Nephron (organoid): ENCODE measurements around the gene VPS13D.
A peak's percentile ranks its signal among the peaks of the same experiment; 100 is the strongest.

Experiments used
- H3K27ac Mint-ChIP-seq, 3 experiments: 2 replicates each; pipeline ENCODE4 v1.8.0; 2020; ENCODE audit warnings: mixed read lengths in 3 of 3, mild to moderate bottlenecking in 2 of 3, moderate library complexity in 1 of 3
- H3K27me3 Mint-ChIP-seq: 2 replicates; pipeline ENCODE4 v1.8.0; 2021; ENCODE audit warnings: low read depth, mild to moderate bottlenecking, moderate library complexity, mixed read lengths
- H3K36me3 Mint-ChIP-seq: 2 replicates; pipeline ENCODE4 v1.8.0; 2020; ENCODE audit warnings: low read depth, mixed read lengths
- H3K4me1 Mint-ChIP-seq: 2 replicates; pipeline ENCODE4 v1.8.0; 2020; ENCODE audit warnings: mixed read lengths
- H3K4me3 Mint-ChIP-seq, 3 experiments: 2 replicates each; pipeline ENCODE4 v1.8.0; 2020; ENCODE audit warnings: mild to moderate bottlenecking in 3 of 3, mixed read lengths in 3 of 3, moderate library complexity in 2 of 3
- H3K9me3 Mint-ChIP-seq: 2 replicates; pipeline ENCODE4 v1.8.0; 2020; ENCODE audit warnings: mixed read lengths
- TF ChIP-seq, protein P1 (sequence below), 3 experiments: fragments of 200-600 bp; sonication (generic); IDR thresholded peaks; one replicate each; pipeline ENCODE4 v1.5.0; 2021; ENCODE audit warnings: antibody characterized with exemption in 3 of 3; ENCODE audit not compliant: unreplicated experiment in 3 of 3

Gene VPS13D

GRCh38 chr1:12436345-12436658, 206.5 kb downstream of the VPS13D start:
- Mint-ChIP-seq H3K27me3 (no peaks in the 10 kb centered on the region), H3K4me1 (peaks cover 62% of the 10 kb centered on the region), H3K27ac (peak overlapping the region; percentile 93 to 97 (median 96)), H3K9me3 (no peaks in the 10 kb centered on the region), H3K4me3 (no peak overlapping the region), H3K36me3 (peaks cover 34% of the 10 kb centered on the region)
- TF ChIP-seq, protein P1, sequence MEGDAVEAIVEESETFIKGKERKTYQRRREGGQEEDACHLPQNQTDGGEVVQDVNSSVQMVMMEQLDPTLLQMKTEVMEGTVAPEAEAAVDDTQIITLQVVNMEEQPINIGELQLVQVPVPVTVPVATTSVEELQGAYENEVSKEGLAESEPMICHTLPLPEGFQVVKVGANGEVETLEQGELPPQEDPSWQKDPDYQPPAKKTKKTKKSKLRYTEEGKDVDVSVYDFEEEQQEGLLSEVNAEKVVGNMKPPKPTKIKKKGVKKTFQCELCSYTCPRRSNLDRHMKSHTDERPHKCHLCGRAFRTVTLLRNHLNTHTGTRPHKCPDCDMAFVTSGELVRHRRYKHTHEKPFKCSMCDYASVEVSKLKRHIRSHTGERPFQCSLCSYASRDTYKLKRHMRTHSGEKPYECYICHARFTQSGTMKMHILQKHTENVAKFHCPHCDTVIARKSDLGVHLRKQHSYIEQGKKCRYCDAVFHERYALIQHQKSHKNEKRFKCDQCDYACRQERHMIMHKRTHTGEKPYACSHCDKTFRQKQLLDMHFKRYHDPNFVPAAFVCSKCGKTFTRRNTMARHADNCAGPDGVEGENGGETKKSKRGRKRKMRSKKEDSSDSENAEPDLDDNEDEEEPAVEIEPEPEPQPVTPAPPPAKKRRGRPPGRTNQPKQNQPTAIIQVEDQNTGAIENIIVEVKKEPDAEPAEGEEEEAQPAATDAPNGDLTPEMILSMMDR (IDR thresholded peaks at IDR 0.05; ENCODE audit: unreplicated experiment in 3 of 3): no peak

- H3K4me1 Mint-ChIP-seq: peaks cover 61% of the 10 kb centered on the region
- TF ChIP-seq, protein P1 (IDR thresholded peaks at IDR 0.05; ENCODE audit: unreplicated experiment in 3 of 3): no peak
- H3K27me3 Mint-ChIP-seq: no peaks in the 10 kb centered on the region
- H3K4me3 Mint-ChIP-seq: no peak overlapping the region
- H3K27ac Mint-ChIP-seq: peak overlapping the region; percentile 61 to 97 (median 96)
- H3K36me3 Mint-ChIP-seq: peaks cover 34% of the 10 kb centered on the region
- no peaks in the 10 kb centered on the region for H3K9me3 Mint-ChIP-seq
Measured at GRCh38 chr1:12436817-12437599, 207.2 kb downstream of the VPS13D start.

- TF ChIP-seq, protein P1 (IDR thresholded peaks at IDR 0.05; ENCODE audit: unreplicated experiment in 3 of 3): no peak
- H3K4me3 Mint-ChIP-seq: no peak overlapping the region
- no peaks in the 10 kb centered on the region for H3K27me3 Mint-ChIP-seq
- H3K4me1 Mint-ChIP-seq: peaks cover 61% of the 10 kb centered on the region
- peak overlapping the region in 2 of 3 experiments; percentile 53 to 78 for H3K27ac Mint-ChIP-seq
- no peaks in the 10 kb centered on the region for H3K9me3 Mint-ChIP-seq
- peaks cover 34% of the 10 kb centered on the region for H3K36me3 Mint-ChIP-seq
Measured at GRCh38 chr1:12437629-12438028, 207.8 kb downstream of the VPS13D start.

DNA sequence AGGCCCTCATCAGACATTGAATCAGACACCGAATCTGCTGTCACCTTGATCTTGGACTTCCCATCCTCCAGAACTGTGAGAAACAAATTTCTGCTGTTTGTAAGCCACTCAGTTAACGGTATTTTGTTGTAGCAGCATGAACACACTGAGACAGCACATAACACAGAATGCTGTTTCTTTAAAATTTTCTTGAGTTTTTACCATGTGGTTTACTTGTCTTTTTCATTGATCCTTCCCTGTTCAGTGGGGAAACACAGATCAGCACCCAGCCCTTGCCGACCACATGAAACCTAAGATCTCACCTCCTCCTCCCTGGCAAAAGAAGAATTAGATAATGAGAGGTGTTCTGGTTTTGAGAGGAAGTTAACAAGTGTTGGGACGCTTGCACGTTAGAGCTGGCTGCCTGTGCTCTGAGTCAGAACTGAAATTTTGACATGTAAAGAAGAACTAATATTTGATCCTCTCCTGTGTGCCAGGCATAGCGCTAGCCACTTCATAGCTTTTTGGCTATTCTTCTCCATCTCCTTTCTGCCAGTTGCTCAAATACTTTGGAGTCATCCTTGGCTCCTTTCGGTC, 208.6 kb downstream of the VPS13D start:
- no peaks in the 10 kb centered on the region for H3K27me3 Mint-ChIP-seq
- H3K27ac Mint-ChIP-seq: peak overlapping the region; percentile 78 to 89 (median 89)
- TF ChIP-seq, protein P1 (IDR thresholded peaks at IDR 0.05; ENCODE audit: unreplicated experiment in 3 of 3): no peak
- peaks cover 55% of the 10 kb centered on the region for H3K4me1 Mint-ChIP-seq
- no peaks in the 10 kb centered on the region for H3K9me3 Mint-ChIP-seq
- H3K36me3 Mint-ChIP-seq: peaks cover 38% of the 10 kb centered on the region
- H3K4me3 Mint-ChIP-seq: no peak overlapping the region

- Mint-ChIP-seq H3K27ac (peak overlapping the region; percentile 78 to 89 (median 89)), H3K4me1 (peaks cover 48% of the 10 kb centered on the region), H3K9me3 (no peaks in the 10 kb centered on the region), H3K4me3 (no peak overlapping the region), H3K27me3 (no peaks in the 10 kb centered on the region), H3K36me3 (peaks cover 42% of the 10 kb centered on the region)
- TF ChIP-seq, protein P1 (IDR thresholded peaks at IDR 0.05; ENCODE audit: unreplicated experiment in 3 of 3): no peak
Measured at GRCh38 chr1:12439073-12439472, 209.2 kb downstream of the VPS13D start.
